ENCODE results near the gene ZFAND6.

Gene ZFAND6

DNA sequence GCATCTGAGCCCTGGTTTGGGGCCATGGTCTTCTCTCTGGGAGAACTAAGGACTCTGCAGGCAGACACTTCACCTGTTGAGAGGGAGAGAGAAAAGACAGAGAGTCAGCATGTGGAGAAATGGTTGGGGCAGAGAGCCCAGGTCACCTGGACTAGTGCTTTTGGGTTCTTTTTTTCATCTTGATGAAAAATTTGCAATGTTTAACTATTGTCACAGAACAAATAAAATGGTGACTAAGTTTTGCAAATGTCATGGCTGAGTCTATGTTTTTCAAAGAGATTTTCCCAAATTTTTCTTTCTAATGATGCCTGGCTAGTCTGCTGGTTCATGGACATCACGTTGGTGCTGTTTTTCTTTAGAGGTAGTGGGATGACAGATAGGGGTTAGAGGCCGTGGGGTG, 111.1 kb downstream of the ZFAND6 start:
- no peak for DNase-seq (ENCODE audit: low spot score)

DNA sequence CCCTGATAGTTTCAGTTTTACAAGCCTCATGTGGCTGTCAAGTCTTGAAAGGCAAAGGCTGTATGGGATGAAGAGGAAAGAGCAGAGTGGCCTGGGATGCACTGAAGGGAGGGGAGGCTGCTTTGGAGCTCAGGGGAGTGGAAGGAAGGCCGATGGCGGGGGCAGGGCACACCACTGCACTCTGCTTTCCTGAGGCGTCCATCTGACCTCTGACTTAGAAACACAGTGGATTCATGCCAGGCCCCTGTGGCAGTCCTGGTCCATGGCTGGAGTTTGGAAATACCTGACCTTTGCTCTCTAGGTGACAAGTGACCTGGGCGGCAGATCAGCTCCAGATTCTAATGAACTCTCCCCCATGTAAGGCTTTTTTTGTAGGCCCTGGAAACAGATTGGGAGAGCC, 112.3 kb downstream of the ZFAND6 start:
- no peak for DNase-seq (ENCODE audit: low spot score)

DNA sequence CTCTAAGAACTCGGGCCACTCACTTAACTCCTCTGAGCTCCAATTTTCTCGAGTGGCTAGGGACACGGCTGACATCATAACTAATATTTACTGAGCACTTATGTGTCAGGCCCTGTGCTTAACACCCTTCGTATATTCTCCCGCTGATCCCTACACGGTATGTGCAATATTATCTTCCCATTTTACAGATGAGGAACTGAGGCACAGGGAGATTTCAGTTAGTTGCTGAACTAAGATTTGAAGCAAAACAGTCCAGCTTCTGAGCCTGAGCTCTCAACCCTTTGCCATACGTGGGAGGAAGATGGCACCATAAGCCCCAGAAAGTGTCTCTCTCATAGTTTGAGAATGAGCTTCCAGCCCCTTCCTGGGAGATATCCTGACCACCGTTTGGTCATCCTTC, 112.9 kb downstream of the ZFAND6 start:
- DNase-seq (ENCODE audit: low spot score): no peak

DNA sequence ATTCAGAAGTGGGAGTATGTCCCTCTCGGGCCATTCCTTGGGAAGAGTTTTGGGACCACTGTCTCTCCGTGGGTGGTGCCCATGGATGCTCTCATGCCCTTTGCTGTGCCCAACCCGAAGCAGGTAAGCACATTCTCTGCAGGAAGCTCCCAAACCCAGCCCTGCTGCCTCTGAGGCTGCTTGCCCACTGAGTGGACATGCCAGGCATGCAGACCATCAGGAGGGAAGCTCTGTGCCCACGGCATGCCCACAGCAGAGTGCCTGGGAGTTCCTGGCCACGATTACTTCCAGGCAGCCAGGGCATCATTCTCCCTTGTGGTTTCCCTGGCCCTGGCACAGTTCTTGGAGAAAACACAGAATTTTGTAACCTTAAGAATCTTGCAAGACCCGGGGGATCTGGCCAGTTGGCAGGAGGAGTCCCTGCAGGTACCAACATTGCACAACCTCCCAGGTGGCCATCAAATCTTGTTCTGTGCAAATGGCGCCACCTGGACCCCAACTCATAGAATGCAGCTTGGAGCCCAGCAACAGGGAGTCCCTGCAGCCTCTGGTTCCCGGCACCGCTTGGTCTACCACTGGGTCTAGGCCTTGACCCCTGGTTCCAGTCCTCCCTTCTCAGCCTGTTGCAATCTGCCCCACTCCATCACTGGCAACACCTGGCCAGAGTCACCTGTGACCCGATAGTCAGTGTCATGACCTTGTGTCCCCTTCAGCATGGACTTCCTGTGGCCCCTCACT, 113.7 kb downstream of the ZFAND6 start:
- DNase-seq (ENCODE audit: low spot score): peak; percentile 65

DNA sequence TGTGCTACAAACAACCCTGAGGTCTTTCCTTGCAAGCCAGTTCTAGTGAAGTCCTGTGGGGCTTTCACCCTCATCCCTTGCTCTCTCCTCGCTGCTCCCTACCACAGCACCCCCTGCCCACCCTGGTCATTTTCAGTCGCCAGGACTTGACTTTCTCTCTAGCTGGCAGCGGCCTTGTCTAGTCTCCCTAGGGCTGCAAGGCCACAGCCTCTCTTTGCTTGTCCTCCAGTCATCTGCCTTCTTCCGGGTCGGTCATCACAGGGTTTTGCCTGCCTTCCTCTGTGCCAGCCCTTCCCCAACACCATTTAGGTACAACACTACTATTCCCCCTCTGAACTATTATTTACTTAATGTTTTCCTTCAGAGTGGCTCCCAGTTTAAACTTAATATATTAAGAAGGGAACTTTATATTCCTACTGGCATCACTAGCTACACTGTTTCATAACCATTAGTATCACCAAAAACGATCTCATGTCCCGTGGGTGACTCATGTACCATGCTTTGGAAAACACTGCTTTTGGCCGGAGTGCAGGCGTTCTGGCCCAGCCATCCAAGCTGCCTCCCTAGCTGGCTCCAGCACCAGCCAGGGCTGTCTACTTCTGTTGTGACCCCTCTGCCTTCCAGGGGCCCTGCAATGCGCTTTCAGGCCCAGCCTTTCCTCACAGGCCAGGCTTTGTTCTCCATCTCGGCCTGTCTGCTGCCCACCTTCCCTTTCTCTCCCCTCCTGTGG, 114.7 kb downstream of the ZFAND6 start:
- no peak for DNase-seq (ENCODE audit: low spot score)

DNA sequence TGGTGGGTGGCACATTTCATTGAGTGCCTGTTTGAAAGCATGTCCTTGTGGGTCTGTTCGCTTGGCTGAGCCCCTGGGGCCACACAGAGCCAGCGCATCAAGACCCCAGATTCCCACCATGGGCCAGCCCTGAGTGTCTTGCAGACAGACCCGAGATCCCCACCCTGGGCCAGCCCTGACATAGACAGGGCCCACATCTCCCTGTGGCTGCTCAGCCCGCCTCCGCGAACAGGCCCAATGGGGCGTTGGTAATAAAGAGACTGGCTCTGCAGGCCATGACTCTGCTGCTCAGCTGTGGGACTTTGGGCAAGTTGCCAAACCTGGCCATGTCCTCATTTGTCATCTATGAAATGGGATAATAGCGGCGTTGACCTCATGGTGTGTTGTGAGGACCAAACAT, 116.0 kb downstream of the ZFAND6 start:
- DNase-seq (ENCODE audit: low spot score): no peak

DNA sequence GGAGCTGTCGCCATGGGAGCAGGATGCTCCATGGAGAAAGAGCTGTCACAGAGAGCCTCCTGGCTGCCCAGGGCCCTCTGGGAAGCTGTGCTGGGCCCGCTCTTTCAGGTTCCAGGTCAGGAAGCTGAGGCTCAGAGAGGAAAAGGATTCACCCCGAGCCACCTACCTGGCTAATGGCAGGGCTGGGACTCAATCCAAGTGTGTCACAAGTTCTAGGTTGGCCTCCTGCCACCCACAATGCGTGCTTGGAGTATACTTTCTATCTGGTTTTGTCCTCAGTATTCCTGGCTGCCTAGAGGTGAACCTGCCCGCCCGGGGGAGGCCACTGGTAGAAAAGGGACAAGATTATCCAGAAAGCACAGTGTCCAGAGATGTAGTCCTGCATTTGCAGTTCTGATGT, 117.0 kb downstream of the ZFAND6 start:
- DNase-seq (ENCODE audit: low spot score): no peak

DNA sequence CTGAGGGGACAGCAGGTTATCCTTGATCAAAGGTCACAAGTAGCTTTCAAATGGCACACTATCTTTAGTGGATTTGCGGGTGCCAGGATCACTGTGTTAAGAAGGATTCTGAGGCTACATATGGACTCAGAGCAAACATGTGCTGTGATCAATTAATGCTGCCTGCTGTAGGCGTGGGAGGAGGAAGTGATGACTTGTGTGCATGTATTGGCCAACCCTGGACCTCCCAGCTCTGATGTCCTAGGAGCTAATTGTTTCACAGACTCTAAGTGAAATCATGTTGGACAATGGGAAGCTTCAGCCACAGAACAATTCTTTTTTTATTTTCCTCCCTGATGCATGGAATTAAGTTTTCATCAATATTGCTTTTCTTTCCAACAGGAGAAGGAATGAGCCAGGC, 117.7 kb downstream of the ZFAND6 start:
- DNase-seq (ENCODE audit: low spot score): no peak

DNA sequence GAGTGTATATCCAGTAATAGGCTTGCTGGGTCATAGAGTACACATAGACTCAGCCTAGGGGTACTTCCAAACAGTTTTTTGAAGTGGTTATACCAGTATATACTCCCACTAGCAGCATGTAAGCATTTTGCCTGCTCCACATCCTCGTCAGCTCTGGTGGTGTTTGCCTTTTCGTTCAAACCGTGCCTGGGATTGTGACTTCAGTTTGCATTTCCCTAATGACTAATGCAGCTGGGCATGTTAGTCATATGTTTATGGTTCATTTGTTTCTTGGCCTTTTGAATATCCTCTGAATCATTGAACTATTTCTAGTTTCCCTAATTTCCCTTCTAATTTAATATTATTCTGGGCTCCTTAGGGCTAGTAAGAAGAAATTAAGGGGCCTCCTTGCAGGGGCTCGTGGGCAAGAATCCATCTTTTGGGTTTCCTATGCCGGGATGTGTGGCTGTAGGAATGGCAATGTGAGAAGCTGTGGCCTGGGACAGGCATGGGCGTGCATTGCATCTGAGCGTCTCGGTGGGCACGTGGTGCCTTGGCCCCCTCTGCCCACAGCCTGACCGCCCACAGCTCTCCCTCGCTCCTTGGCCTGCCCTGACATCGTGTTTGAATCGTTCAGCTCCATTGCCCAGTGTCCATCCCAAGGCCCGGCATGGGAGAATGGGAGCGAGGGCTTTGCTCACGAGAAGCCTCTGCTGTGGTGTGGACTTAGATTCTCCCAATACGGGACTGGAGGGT, 119.7 kb downstream of the ZFAND6 start:
- no peak for DNase-seq (ENCODE audit: low spot score)

DNA sequence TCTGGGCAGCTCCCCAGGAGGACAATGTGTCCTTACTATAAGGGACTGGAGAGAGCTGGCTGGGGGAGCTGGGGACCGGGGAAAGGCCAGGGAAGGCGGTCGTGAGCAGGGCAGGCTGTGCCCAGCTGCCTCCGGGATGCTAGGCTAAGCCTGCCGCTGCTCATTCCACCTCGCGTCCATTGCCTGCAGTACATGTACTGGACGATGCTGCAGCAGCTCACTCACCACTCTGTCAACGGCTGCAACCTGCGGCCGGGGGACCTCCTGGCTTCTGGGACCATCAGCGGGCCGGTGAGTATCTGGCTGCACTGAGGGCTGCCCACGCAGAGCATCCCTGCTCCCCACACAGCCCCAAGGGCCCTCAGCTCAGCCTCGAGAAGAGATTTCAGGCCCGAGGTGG, 120.5 kb downstream of the ZFAND6 start:
- no peak for DNase-seq (ENCODE audit: low spot score)

DNA sequence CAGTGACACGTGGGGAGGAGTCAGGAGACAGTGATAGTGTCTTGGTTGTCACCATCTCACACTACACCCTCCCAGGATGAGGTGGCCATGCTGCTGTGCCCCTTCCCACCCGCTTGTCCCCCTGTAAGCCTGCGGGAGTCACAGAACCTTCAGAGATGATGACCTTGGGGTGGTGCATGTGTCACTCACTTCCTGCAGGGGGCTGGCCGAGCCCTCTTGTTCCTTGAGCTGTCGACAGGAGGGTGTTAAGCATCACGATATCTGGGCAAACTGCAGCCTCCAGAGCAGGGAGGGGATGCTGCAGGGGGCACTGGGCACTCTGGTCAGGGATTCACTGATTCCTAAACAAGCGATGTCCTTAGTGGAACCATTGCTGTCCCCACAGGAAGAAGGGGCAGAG, 121.0 kb downstream of the ZFAND6 start:
- no peak for DNase-seq (ENCODE audit: low spot score)

DNA sequence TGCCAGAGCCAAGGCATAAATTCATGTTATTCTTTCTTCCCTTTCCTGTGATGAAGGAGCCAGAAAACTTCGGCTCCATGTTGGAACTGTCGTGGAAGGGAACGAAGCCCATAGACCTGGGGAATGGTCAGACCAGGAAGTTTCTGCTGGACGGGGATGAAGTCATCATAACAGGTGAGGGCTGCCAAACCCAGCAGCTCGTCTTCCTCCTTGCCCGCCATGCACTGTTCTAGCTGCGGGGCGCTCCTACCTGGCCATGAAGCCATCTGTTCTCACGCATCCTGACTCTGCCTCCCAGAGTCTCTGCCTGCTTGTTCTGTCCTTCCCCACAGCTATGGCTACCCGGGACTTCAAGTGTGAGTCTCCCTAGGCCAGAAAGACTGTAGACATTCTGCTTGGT, 121.5 kb downstream of the ZFAND6 start:
- no peak for DNase-seq (ENCODE audit: low spot score)

DNA sequence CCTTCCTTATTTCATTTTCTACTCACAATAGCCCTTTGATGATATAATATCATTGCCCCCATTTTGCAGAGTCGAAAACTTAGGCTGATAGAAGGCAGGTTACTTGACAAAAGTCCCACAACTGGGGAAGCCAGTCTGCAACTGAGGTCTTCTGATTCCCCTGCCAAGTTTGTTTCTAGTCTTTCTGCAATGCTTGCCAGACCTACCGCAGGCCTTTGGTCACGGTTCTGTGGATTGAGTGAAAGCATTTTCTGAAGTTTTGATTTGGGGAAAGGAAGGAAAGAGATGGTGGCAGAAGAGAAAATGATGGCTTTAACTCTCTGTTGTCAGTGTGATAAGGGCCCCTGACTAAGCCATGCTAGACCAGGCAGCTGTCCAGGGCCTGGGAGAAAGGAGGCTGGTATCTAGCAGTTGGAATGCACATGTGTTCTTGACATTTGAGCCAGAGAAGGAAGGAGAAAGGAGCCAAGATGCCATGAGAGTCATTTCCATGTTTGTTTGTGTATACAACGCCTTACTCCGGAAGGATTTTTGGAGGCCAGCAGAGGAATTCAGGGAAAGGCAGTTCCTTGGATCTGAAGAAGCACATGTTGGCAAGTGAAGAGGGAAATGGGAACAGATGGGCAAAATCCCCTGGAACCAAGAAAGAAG, 123.3 kb downstream of the ZFAND6 start:
- DNase-seq (ENCODE audit: low spot score): no peak

DNA sequence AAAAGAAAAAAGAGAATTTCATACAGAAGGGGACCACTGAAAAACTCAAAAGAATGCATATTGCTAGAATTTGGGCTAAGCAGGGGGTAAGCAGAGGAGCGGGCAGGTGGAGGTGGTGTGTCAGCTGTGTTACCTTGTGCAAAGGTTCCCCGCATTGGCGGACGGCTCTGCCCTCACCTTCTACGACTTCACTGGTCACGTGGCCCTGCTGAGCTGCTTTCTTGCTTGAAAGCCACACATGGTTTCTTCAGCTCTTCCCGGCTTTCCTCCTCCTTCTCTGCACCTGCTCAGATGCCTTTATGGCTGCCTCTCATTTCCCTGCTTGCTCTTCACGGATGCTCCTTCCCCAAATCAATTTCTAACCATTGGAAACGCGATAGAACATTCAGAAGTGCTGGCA, 123.8 kb downstream of the ZFAND6 start:
- DNase-seq (ENCODE audit: low spot score): no peak

DNA sequence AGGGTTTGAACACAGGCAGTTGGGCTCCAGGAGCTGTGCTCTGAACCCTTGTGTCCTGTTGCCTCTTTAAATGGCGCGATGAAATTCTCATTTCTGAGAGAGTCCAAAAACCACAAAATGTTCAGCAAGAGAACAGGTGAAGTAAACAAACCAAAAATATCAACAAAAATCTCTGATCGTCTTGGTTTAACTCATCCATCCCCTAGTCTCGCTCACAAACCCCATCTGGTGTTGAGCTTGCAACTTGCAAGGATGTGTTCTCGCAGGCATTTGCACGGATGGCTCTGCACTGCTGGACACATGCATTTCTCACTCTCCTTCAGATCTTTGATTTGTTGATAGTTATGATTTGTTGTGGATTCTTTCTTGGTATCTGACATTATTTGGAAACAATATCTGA, 124.4 kb downstream of the ZFAND6 start:
- DNase-seq (ENCODE audit: low spot score): no peak

DNA sequence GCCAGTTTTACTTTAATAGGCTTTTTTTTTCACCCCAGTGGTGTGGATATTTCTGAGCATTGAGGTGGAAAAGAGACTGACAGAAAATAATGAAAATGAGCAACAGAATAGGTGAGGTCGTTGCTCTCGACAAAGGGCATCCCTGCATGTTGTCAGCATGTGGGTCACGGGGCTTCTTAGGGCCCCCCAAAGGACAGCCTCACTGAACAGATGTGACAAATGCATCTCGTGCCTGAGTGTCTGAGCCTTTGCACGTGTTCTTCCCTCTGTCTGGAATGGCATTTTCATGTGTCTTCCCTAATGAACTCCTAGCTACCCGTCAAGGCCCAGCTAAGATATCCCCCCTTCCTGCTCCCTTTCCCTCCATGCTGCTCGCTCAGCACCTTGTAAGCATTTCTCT, 125.1 kb downstream of the ZFAND6 start:
- no peak for DNase-seq (ENCODE audit: low spot score)

DNA sequence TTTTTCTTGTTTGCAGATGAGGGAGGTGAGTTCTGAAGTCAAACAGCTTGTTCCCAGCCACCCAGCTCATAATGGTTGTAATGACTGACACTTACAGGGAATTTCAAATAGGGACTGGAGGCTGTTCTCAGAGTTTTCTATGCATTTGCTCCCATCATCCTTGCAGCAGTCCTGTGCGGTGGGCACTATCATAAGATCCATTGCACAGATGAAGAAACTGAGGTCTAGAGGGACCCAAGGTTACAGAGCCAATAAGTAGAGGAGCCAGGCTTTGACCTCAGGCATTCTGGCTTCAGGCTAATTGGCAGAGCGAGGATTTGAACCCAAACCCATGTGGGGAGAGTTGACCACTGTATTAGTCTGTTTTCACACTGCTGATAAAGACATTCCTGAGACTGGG, 125.7 kb downstream of the ZFAND6 start:
- no peak for DNase-seq (ENCODE audit: low spot score)

DNA sequence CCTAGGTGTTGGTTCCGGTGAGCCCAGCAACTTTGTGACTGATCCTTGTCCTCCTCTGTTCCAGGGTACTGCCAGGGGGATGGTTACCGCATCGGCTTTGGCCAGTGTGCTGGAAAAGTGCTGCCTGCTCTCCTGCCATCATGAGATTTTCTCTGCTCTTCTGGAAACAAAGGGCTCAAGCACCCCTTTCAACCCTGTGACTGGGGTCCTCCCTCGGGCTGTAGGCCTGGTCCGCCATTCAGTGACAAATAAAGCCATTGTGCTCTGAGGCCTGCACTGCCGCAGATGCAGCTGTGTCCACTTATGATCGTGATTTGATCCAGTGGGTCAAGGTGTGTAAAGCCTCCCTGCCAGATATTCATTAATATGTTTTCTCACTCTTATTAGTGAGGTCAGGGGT, 126.6 kb downstream of the ZFAND6 start:
- DNase-seq (ENCODE audit: low spot score): no peak

DNA sequence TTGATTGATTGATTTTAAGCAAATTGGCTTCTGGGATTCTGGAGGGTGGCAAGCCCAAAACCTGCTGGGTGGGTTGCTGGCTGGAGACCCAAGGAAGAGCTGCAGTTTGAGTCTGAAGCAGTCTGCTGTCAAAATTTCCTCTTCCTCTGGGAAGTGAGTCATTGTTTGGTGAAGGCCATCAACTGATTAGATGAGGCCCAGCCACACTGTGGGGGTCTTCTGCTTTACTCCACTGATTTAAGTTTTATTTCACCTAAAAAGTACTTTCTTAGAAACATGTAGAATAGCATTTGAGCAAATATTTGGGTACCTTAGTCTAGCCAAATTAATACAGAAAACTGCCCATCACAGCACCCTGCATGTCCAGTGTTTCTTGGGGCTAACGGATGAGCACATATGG, 127.1 kb downstream of the ZFAND6 start:
- DNase-seq (ENCODE audit: low spot score): no peak
